ENCODE results near the gene LHFPL6.

Gene LHFPL6

GRCh38 chr13:39590466-39591036 lies 12.4 kb downstream of the LHFPL6 start:
- DNase-seq: no peak

GRCh38 chr13:39588384-39588783 lies 14.6 kb downstream of the LHFPL6 start:
- no peak for DNase-seq

GRCh38 chr13:39587939-39588338 lies 15.1 kb downstream of the LHFPL6 start:
- DNase-seq: no peak

GRCh38 chr13:39586958-39587605 lies 15.9 kb downstream of the LHFPL6 start:
- no peak for DNase-seq

GRCh38 chr13:39586151-39586550 lies 16.8 kb downstream of the LHFPL6 start:
- no peak for DNase-seq

GRCh38 chr13:39585219-39585618 lies 17.8 kb downstream of the LHFPL6 start:
- DNase-seq: no peak

- DNase-seq: no peak
These were observed 22.0 kb downstream of the LHFPL6 start for GRCh38 chr13:39580881-39581575.

GRCh38 chr13:39578821-39579291 lies 24.1 kb downstream of the LHFPL6 start:
- no peak for DNase-seq

GRCh38 chr13:39577838-39578491 lies 25.0 kb downstream of the LHFPL6 start:
- DNase-seq: peak; percentile 29

GRCh38 chr13:39577203-39577602 lies 25.8 kb downstream of the LHFPL6 start:
- no peak for DNase-seq

- DNase-seq: no peak
These were observed 27.3 kb downstream of the LHFPL6 start for GRCh38 chr13:39575641-39576238.

GRCh38 chr13:39571502-39572092 lies 31.4 kb downstream of the LHFPL6 start:
- no peak for DNase-seq

- no peak for DNase-seq
These were observed 35.4 kb downstream of the LHFPL6 start for GRCh38 chr13:39567569-39567968.

- DNase-seq: no peak
These were observed 36.6 kb downstream of the LHFPL6 start for GRCh38 chr13:39566216-39566869.

GRCh38 chr13:39565036-39565949 lies 37.7 kb downstream of the LHFPL6 start:
- DNase-seq: no peak

GRCh38 chr13:39563470-39563735 lies 39.6 kb downstream of the LHFPL6 start:
- no peak for DNase-seq

GRCh38 chr13:39561971-39562370 lies 41.0 kb downstream of the LHFPL6 start:
- no peak for DNase-seq

- DNase-seq: no peak
These were observed 43.1 kb downstream of the LHFPL6 start for GRCh38 chr13:39559847-39560246.

- no peak for DNase-seq
These were observed 45.6 kb downstream of the LHFPL6 start for GRCh38 chr13:39557285-39557955.

- no peak for DNase-seq
These were observed 46.1 kb downstream of the LHFPL6 start for GRCh38 chr13:39556866-39557265.

GRCh38 chr13:39554371-39554770 lies 48.6 kb downstream of the LHFPL6 start:
- DNase-seq: no peak
